Measurements from ENCODE around the gene CYGB.
"Not testable (repeated sequence)": the region's sequence is repeated elsewhere in the genome, so short reads cannot be mapped to it uniquely, and the experiment has no call there.

CYGB gene

GRCh38 chr17:76567634-76568432, 30.3 kb upstream of the CYGB start:
- H3K4me3 ChIP-seq (ENCODE audit: low read depth, low read length): no peak overlapping the region
- DNase-seq (ENCODE audit: low read depth): peak; percentile 62
- TF ChIP-seq CTCF (IDR thresholded peaks at IDR 0.05; ENCODE audit: low read depth, low read length) (no peak), POLR2A (IDR thresholded peaks at IDR 0.05; ENCODE audit: extremely low read depth, insufficient read length) (no peak), MYC (IDR thresholded peaks at IDR 0.05; ENCODE audit: low read depth, low read length) (no peak)
- TF ChIP-seq, protein P1, sequence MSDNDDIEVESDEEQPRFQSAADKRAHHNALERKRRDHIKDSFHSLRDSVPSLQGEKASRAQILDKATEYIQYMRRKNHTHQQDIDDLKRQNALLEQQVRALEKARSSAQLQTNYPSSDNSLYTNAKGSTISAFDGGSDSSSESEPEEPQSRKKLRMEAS (IDR thresholded peaks at IDR 0.05; ENCODE audit: low read depth, low read length): no peak

GRCh38 chr17:76566988-76567431, 29.5 kb upstream of the CYGB start:
- H3K4me3 ChIP-seq (ENCODE audit: low read depth, low read length): no peak overlapping the region
- no peak for DNase-seq (ENCODE audit: low read depth)
- TF ChIP-seq POLR2A (IDR thresholded peaks at IDR 0.05; ENCODE audit: extremely low read depth, insufficient read length): no peak
- TF ChIP-seq CTCF (IDR thresholded peaks at IDR 0.05; ENCODE audit: low read depth, low read length): no peak
- TF ChIP-seq, protein P1 (IDR thresholded peaks at IDR 0.05; ENCODE audit: low read depth, low read length): no peak
- TF ChIP-seq MYC (IDR thresholded peaks at IDR 0.05; ENCODE audit: low read depth, low read length): no peak

DNA sequence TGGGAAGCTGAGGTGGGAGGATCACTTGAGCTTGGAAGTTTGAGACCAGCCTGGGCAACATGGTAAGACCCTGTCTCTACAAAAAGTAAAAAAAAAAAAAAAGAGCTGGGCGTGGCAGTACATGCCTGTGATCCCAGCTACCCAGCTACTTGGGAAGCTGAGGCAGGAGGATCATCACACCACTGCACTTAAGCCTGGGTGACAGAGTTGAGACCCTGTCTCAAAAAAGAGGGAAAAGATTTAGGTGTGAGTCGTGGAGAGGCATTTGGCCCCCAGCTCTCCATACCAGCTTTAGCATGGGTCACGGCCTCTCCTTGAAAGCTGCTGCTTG, 29.1 kb upstream of the CYGB start:
- no peak overlapping the region for H3K4me3 ChIP-seq (ENCODE audit: low read depth, low read length)
- no peak for TF ChIP-seq CTCF (IDR thresholded peaks at IDR 0.05; ENCODE audit: low read depth, low read length)
- no peak for TF ChIP-seq MYC (IDR thresholded peaks at IDR 0.05; ENCODE audit: low read depth, low read length)
- TF ChIP-seq, protein P1 (IDR thresholded peaks at IDR 0.05; ENCODE audit: low read depth, low read length): no peak
- TF ChIP-seq POLR2A (IDR thresholded peaks at IDR 0.05; ENCODE audit: extremely low read depth, insufficient read length): no peak
- DNase-seq (ENCODE audit: low read depth): no peak

GRCh38 chr17:76565728-76566612, 28.5 kb upstream of the CYGB start:
- no peak overlapping the region for H3K4me3 ChIP-seq (ENCODE audit: low read depth, low read length)
- TF ChIP-seq MYC (IDR thresholded peaks at IDR 0.05; ENCODE audit: low read depth, low read length) (no peak), POLR2A (IDR thresholded peaks at IDR 0.05; ENCODE audit: extremely low read depth, insufficient read length) (peak; percentile 2), CTCF (IDR thresholded peaks at IDR 0.05; ENCODE audit: low read depth, low read length) (no peak)
- TF ChIP-seq, protein P1 (IDR thresholded peaks at IDR 0.05; ENCODE audit: low read depth, low read length): no peak
- peak; percentile 33 for DNase-seq (ENCODE audit: low read depth)

GRCh38 chr17:76564991-76565727, 27.6 kb upstream of the CYGB start:
- H3K4me3 ChIP-seq (ENCODE audit: low read depth, low read length): not testable (repeated sequence)
- DNase-seq (ENCODE audit: low read depth): peak; percentile 23

DNA sequence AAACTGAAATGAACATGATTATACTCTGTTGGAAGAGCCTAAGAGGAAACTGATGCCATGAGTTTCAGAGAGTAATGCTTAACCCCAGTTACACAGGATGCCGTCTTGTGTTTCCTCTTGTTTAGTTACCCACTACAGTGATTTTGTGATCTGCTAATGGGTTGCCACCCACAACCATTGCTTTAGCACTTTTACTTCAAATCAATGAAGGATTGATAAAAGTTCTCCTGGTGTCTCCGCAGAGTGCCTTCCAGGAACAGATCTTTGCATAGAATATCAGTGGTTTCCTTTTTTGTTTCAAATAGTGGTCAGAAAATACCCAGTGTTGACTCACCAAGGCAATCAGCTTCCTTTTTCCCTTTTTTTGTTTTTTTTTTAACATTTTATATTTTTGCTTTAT, 25.9 kb upstream of the CYGB start:
- not testable (repeated sequence) for H3K4me3 ChIP-seq (ENCODE audit: low read depth, low read length); DNase-seq (ENCODE audit: low read depth)
